MV-4-11 (cell line): ENCODE data around the gene GALNT9.
A peak's percentile ranks its signal among the peaks of the same experiment; 100 is the strongest.
"Not testable (repeated sequence)": the region's sequence is repeated elsewhere in the genome, so short reads cannot be mapped to it uniquely, and the experiment has no call there.

ENCODE experiments used
- DNase-seq: peaks from one replicate; lab custom pipeline; 2025; lab: John Stamatoyannopoulos, UW

GALNT9 gene

GRCh38 chr12:132196873-132197390, 132.5 kb downstream of the GALNT9 start:
- DNase-seq = no peak

- DNase-seq = no peak
Observed at GRCh38 chr12:132196038-132196872, 133.1 kb downstream of the GALNT9 start.

- DNase-seq = not testable (repeated sequence)
Observed at GRCh38 chr12:132195242-132195641, 134.1 kb downstream of the GALNT9 start.

GRCh38 chr12:132194556-132194955, 134.8 kb downstream of the GALNT9 start:
- DNase-seq = no peak

GRCh38 chr12:132194056-132194455, 135.3 kb downstream of the GALNT9 start:
- no peak for DNase-seq

- no peak for DNase-seq
Observed at GRCh38 chr12:132191715-132192553, 137.5 kb downstream of the GALNT9 start.

- no peak for DNase-seq
Observed at GRCh38 chr12:132190834-132191500, 138.4 kb downstream of the GALNT9 start.

- DNase-seq = no peak
Observed at GRCh38 chr12:132190012-132190755, 139.2 kb downstream of the GALNT9 start.

GRCh38 chr12:132189378-132190011, 139.9 kb downstream of the GALNT9 start:
- DNase-seq = peak; percentile 90

- no peak for DNase-seq
Observed at GRCh38 chr12:132188916-132189325, 140.5 kb downstream of the GALNT9 start.

- DNase-seq = no peak
Observed at GRCh38 chr12:132188451-132188901, 140.9 kb downstream of the GALNT9 start.

- DNase-seq = no peak
Observed at GRCh38 chr12:132187646-132188450, 141.5 kb downstream of the GALNT9 start.

- DNase-seq = no peak
Observed at GRCh38 chr12:132186857-132187620, 142.3 kb downstream of the GALNT9 start.

- DNase-seq = peak; percentile 22
Observed at GRCh38 chr12:132186208-132186856, 143.1 kb downstream of the GALNT9 start.

- no peak for DNase-seq
Observed at GRCh38 chr12:132185705-132186104, 143.7 kb downstream of the GALNT9 start.

- peak; percentile 77 for DNase-seq
Observed at GRCh38 chr12:132182711-132183365, 146.6 kb downstream of the GALNT9 start.

GRCh38 chr12:132182206-132182710, 147.1 kb downstream of the GALNT9 start:
- DNase-seq = no peak
